Neural progenitor cell (in vitro differentiated cells): ENCODE results near the gene ATP1A4. TPM values are rescaled to one million over a fixed set of nuclear protein-coding genes. Genes with fewer than 3 reads are reported as not detected.

Source experiments
- DNase-seq: peaks from one replicate; pipeline ENCODE4 v3.0.0-alpha.2; 2016; ENCODE audit warnings: low spot score
- H2AFZ ChIP-seq: fragments of 200-600 bp; sonication (generic); replicated peaks from 2 replicates; pipeline ENCODE4 v1.6.1; 2016; ENCODE audit warnings: antibody characterized with exemption
- H3F3A ChIP-seq: fragments of 200-600 bp; sonication (generic); 2 replicates; pipeline ENCODE4 v1.6.1; 2016; ENCODE audit warnings: antibody characterized with exemption, low read depth
- H3K27ac ChIP-seq: fragments of 200-600 bp; sonication (generic); 2 replicates; pipeline ENCODE4 v1.5.1; 2016; ENCODE audit warnings: mild to moderate bottlenecking
- H3K27me3 ChIP-seq: fragments of 200-600 bp; sonication (generic); 2 replicates; pipeline ENCODE4 v1.6.1; 2016; ENCODE audit warnings: mild to moderate bottlenecking, moderate library complexity
- H3K36me3 ChIP-seq: fragments of 200-600 bp; sonication (generic); 2 replicates; pipeline ENCODE4 v1.5.1; 2016
- H3K4me1 ChIP-seq: fragments of 200-600 bp; sonication (generic); 2 replicates; pipeline ENCODE4 v1.6.1; 2016; ENCODE audit warnings: mixed run types
- H3K4me2 ChIP-seq: fragments of 200-600 bp; sonication (generic); 2 replicates; pipeline ENCODE4 v1.6.1; 2016
- H3K4me3 ChIP-seq: fragments of 200-600 bp; sonication (generic); 2 replicates; pipeline ENCODE4 v1.5.1; 2016
- H3K79me2 ChIP-seq: fragments of 200-600 bp; sonication (generic); 2 replicates; pipeline ENCODE4 v1.6.1; 2016; ENCODE audit warnings: low read depth
- H3K9ac ChIP-seq: fragments of 200-600 bp; sonication (generic); 2 replicates; pipeline ENCODE4 v1.6.1; 2016
- H3K9me3 ChIP-seq: fragments of 200-600 bp; sonication (generic); 2 replicates; pipeline ENCODE4 v1.5.1; 2016; ENCODE audit warnings: low read depth
- H4K20me1 ChIP-seq: fragments of 200-600 bp; sonication (generic); 2 replicates; pipeline ENCODE4 v1.6.1; 2016; ENCODE audit warnings: low read depth
- H3K27ac Mint-ChIP-seq: 3 replicates; pipeline ENCODE4 v1.8.0; 2021; ENCODE audit warnings: mixed read lengths
- H3K27me3 Mint-ChIP-seq: 2 replicates; pipeline ENCODE4 v1.8.0; 2022; ENCODE audit warnings: low read depth, mild to moderate bottlenecking, inconsistent platforms, moderate library complexity, mixed read lengths; ENCODE audit not compliant: insufficient read depth
- H3K36me3 Mint-ChIP-seq: 3 replicates; pipeline ENCODE4 v1.8.0; 2021; ENCODE audit warnings: mixed read lengths
- H3K4me1 Mint-ChIP-seq: 3 replicates; pipeline ENCODE4 v1.8.0; 2021; ENCODE audit warnings: mixed read lengths
- H3K4me3 Mint-ChIP-seq: 3 replicates; pipeline ENCODE4 v1.8.0; 2021; ENCODE audit warnings: mild to moderate bottlenecking, moderate library complexity, mixed read lengths
- H3K9me3 Mint-ChIP-seq: 3 replicates; pipeline ENCODE4 v1.8.0; 2020; ENCODE audit warnings: mixed read lengths
- CTCF ChIP-seq: fragments of 200-600 bp; sonication (generic); IDR thresholded peaks from 2 replicates; pipeline ENCODE4 v1.5.1; 2017; ENCODE audit warnings: antibody characterized with exemption, mild to moderate bottlenecking
- EZH2 ChIP-seq: fragments of 200-600 bp; sonication (generic); IDR thresholded peaks from 2 replicates; pipeline ENCODE4 v1.6.1; 2017; ENCODE audit warnings: antibody characterized with exemption, mild to moderate bottlenecking, moderate library complexity
- EZH2phosphoT487 ChIP-seq: fragments of 200-600 bp; sonication (generic); IDR thresholded peaks from 2 replicates; pipeline ENCODE4 v1.6.1; 2017; ENCODE audit warnings: antibody characterized with exemption
- total RNA-seq: library from RNA; depleted of rRNA; stranded (reverse); fragments of >200 nt; gene quantifications from 2 replicates; pipeline ENCODE4 v1.2.3, GENCODE V29; 2015; ENCODE audit warnings: low replicate concordance

Gene ATP1A4
- total RNA-seq, 1 donor from 2014 or later, result 0.17 TPM

DNA sequence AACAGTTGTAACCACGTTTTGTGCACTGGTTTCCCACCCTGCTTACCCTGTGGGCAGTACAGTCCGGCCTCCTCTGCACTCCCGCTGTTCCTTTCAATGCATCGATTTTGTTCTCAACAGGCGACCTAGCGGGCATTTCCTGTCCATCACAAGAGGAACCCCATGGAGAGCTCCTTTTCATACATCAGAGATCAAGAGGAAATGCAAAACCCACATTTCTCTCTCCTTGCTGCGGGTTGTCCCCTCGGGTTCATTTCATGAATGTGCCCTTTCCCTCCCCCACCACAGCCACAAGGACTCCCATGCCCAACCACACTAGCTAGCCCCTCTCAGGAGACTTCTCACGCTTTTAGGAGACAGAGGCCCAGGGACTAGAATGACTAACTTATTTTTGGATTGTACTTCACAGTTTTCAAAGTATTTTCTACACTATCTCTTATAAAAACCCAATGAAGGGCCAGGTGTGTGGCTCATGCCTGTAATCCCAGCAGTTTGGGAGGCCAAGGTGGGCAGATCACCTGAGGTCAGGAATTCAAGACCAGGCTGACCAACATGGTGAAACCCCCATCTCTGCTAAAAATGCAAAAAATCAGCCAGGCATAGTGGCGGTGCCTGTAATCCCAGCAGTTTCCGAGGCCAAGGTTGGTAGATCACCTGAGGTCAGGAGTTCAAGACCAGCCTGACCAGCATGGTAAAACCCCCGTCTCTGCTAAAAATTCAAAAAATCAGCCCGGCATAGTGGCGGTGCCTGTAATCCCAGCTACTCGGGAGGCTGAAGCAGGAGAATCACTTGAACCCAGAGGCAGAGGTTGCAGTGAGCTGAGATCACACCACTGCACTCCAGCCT lies 18.4 kb downstream of the ATP1A4 start:
- peak overlapping the region; percentile 70 for H3K4me2 ChIP-seq
- peak; percentile 91 for DNase-seq
- peaks cover 2% of the 10 kb centered on the region for H3K36me3 Mint-ChIP-seq
- H3K36me3 ChIP-seq, result no peaks in the 10 kb centered on the region
- H3K4me1 Mint-ChIP-seq, result peaks cover 66% of the 10 kb centered on the region
- peaks cover 15% of the 10 kb centered on the region for H3K27me3 Mint-ChIP-seq
- no peak for TF ChIP-seq EZH2
- no peak for TF ChIP-seq EZH2phosphoT487
- TF ChIP-seq CTCF, result no peak
- H3K4me3 ChIP-seq, result peak overlapping the region; percentile 23
- peaks cover 33% of the 10 kb centered on the region for H3K4me1 ChIP-seq
- no peak overlapping the region for H3K9ac ChIP-seq
- H3K79me2 ChIP-seq, result no peaks in the 10 kb centered on the region
- H3K9me3 Mint-ChIP-seq, result peaks cover 8% of the 10 kb centered on the region
- H3K27me3 ChIP-seq, result peaks cover 63% of the 10 kb centered on the region
- H2AFZ ChIP-seq, result no peak overlapping the region
- H3K27ac Mint-ChIP-seq, result peak overlapping the region; percentile 97
- peaks cover 30% of the 10 kb centered on the region for H3F3A ChIP-seq
- peak overlapping the region; percentile 88 for H3K27ac ChIP-seq
- H3K4me3 Mint-ChIP-seq, result peak overlapping the region; percentile 72
- H3K9me3 ChIP-seq, result no peaks in the 10 kb centered on the region
- peaks cover 4% of the 10 kb centered on the region for H4K20me1 ChIP-seq

GRCh38 chr1:160171354-160171753 lies 20.0 kb downstream of the ATP1A4 start:
- Mint-ChIP-seq H3K4me3 (peak overlapping the region; percentile 75), H3K9me3 (peaks cover 17% of the 10 kb centered on the region), H3K27ac (peak overlapping the region; percentile 87), H3K36me3 (peaks cover 5% of the 10 kb centered on the region), H3K4me1 (peaks cover 70% of the 10 kb centered on the region), H3K27me3 (peaks cover 15% of the 10 kb centered on the region)
- Histone ChIP-seq H3K9ac (no peak overlapping the region), H3K36me3 (no peaks in the 10 kb centered on the region), H3K9me3 (no peaks in the 10 kb centered on the region), H3K4me2 (no peak overlapping the region), H2AFZ (no peak overlapping the region), H3K4me3 (no peak overlapping the region), H3K4me1 (peaks cover 33% of the 10 kb centered on the region), H3F3A (peaks cover 31% of the 10 kb centered on the region), H4K20me1 (peaks cover 4% of the 10 kb centered on the region), H3K79me2 (no peaks in the 10 kb centered on the region), H3K27me3 (peaks cover 52% of the 10 kb centered on the region), H3K27ac (no peak overlapping the region)
- no peak for TF ChIP-seq EZH2phosphoT487
- no peak for TF ChIP-seq CTCF
- no peak for TF ChIP-seq EZH2
- no peak for DNase-seq

DNA sequence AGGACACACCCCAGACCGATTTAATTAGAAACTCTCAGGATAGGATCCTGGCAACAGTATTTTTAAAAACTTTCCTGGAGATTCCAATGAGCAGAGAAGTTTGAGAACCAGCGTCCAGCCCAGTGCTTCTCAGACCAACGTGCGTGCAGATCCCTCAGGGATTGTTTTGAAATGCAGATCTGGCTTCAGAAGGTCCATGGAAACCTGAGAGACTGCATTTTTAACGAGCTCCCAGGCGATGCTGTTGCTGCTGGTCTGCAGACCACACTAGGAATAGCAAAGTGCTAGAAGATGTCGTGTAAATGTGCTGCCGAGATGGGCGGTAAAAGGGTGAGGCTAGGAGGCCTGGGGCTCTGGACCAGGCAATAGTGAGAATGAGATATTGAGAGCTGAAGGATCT lies 20.6 kb downstream of the ATP1A4 start:
- peaks cover 17% of the 10 kb centered on the region for H3K9me3 Mint-ChIP-seq
- no peak overlapping the region for H2AFZ ChIP-seq
- H3K9me3 ChIP-seq, result no peaks in the 10 kb centered on the region
- peaks cover 46% of the 10 kb centered on the region for H3K27me3 ChIP-seq
- peaks cover 38% of the 10 kb centered on the region for H3F3A ChIP-seq
- no peaks in the 10 kb centered on the region for H3K36me3 ChIP-seq
- peak overlapping the region; percentile 49 for H3K4me2 ChIP-seq
- peaks cover 5% of the 10 kb centered on the region for H3K36me3 Mint-ChIP-seq
- peaks cover 72% of the 10 kb centered on the region for H3K4me1 Mint-ChIP-seq
- no peak overlapping the region for H3K4me3 ChIP-seq
- DNase-seq, result no peak
- peaks cover 4% of the 10 kb centered on the region for H4K20me1 ChIP-seq
- no peaks in the 10 kb centered on the region for H3K79me2 ChIP-seq
- peak overlapping the region; percentile 6 for H3K4me3 Mint-ChIP-seq
- H3K9ac ChIP-seq, result no peak overlapping the region
- H3K4me1 ChIP-seq, result peaks cover 37% of the 10 kb centered on the region
- TF ChIP-seq CTCF, result no peak
- no peak for TF ChIP-seq EZH2phosphoT487
- no peak for TF ChIP-seq EZH2
- peak overlapping the region; percentile 22 for H3K27ac Mint-ChIP-seq
- peaks cover 15% of the 10 kb centered on the region for H3K27me3 Mint-ChIP-seq
- no peak overlapping the region for H3K27ac ChIP-seq
